HG03066 (cell line): Measurements from ENCODE around the gene PCCA.
A peak's percentile ranks its signal among the peaks of the same experiment; 100 is the strongest.
"Not testable (repeated sequence)": the region's sequence is repeated elsewhere in the genome, so short reads cannot be mapped to it uniquely, and the experiment has no call there.

ENCODE experiments used
- ATAC-seq: cut with Tn5 transposase; IDR thresholded peaks from one replicate; pipeline ENCODE4 v1.9.1; 2021; ENCODE audit warnings: low read depth; ENCODE audit not compliant: unreplicated experiment

PCCA gene

GRCh38 chr13:100298116-100298681 lies 209.3 kb downstream of the PCCA start:
- ATAC-seq, result no peak

GRCh38 chr13:100298691-100299090 lies 209.8 kb downstream of the PCCA start:
- no peak for ATAC-seq

GRCh38 chr13:100300243-100300642 lies 211.3 kb downstream of the PCCA start:
- no peak for ATAC-seq

GRCh38 chr13:100300708-100301107 lies 211.8 kb downstream of the PCCA start:
- no peak for ATAC-seq

GRCh38 chr13:100301418-100301817 lies 212.5 kb downstream of the PCCA start:
- ATAC-seq, result no peak

- no peak for ATAC-seq
These were observed 213.5 kb downstream of the PCCA start for GRCh38 chr13:100302391-100302790.

GRCh38 chr13:100304229-100304628 lies 215.3 kb downstream of the PCCA start:
- ATAC-seq, result no peak

- ATAC-seq, result peak; percentile 66
These were observed 216.5 kb downstream of the PCCA start for GRCh38 chr13:100305398-100305797.

- no peak for ATAC-seq
These were observed 217.1 kb downstream of the PCCA start for GRCh38 chr13:100306030-100306429.

GRCh38 chr13:100306434-100306999 lies 217.6 kb downstream of the PCCA start:
- no peak for ATAC-seq

GRCh38 chr13:100314132-100314910 lies 225.4 kb downstream of the PCCA start:
- no peak for ATAC-seq

GRCh38 chr13:100315522-100315921 lies 226.6 kb downstream of the PCCA start:
- no peak for ATAC-seq

- ATAC-seq, result not testable (repeated sequence)
These were observed 229.6 kb downstream of the PCCA start for GRCh38 chr13:100318473-100318872.

GRCh38 chr13:100323937-100324336 lies 235.0 kb downstream of the PCCA start:
- no peak for ATAC-seq

GRCh38 chr13:100330662-100331061 lies 241.8 kb downstream of the PCCA start:
- no peak for ATAC-seq

- ATAC-seq, result no peak
These were observed 244.2 kb downstream of the PCCA start for GRCh38 chr13:100333141-100333540.

GRCh38 chr13:100334214-100334613 lies 245.3 kb downstream of the PCCA start:
- peak; percentile 63 for ATAC-seq

- no peak for ATAC-seq
These were observed 248.1 kb downstream of the PCCA start for GRCh38 chr13:100336795-100337516.

- no peak for ATAC-seq
These were observed 249.4 kb downstream of the PCCA start for GRCh38 chr13:100338275-100338674.

- ATAC-seq, result no peak
These were observed 250.6 kb downstream of the PCCA start for GRCh38 chr13:100339411-100339940.

- no peak for ATAC-seq
These were observed 252.0 kb downstream of the PCCA start for GRCh38 chr13:100340865-100341264.
